IMR-90 (cell line): ENCODE measurements around the gene MMD. TPM values are rescaled to one million over a fixed set of nuclear protein-coding genes. Genes with fewer than 3 reads are reported as not detected.

Experiments used
- ATAC-seq: fragments of 200-7000 bp; cut with Tn5 transposase; 2 replicates; pipeline ENCODE4 v1.9.1; 2020; ENCODE audit warnings: low read depth, mild to moderate bottlenecking, moderate library complexity
- BruUV-seq: library from RNA; stranded (reverse); fragments of 400-500 nt; replicated peaks from 2 replicates; lab custom pipeline; 2021; lab: Mats Ljungman, UMichigan
- CTCF ChIA-PET: fragments of 300-600 bp; formaldehyde crosslinking; extraction: SDS; loops from one replicate; lab custom pipeline; 2021; ENCODE audit warnings: antibody characterized with exemption; lab: Yijun Ruan, JAX
- POLR2A ChIA-PET: fragments of 300-600 bp; sonication (Branson Sonifier 250); formaldehyde crosslinking; loops from one replicate; lab custom pipeline; 2022; ENCODE audit warnings: antibody characterized with exemption; ENCODE audit not compliant: unreplicated experiment; lab: Charles Lee
- DNase-seq: peaks from one replicate; pipeline ENCODE4 v3.0.0; 2013
- H2AFZ ChIP-seq: replicated peaks from 2 replicates; pipeline ENCODE3; 2013; ENCODE audit warnings: low read length, mild to moderate bottlenecking; ENCODE audit not compliant: poor library complexity
- H2AK5ac ChIP-seq: 2 replicates; pipeline ENCODE4 v1.6.1; 2013; ENCODE audit warnings: low read depth, low read length, inconsistent platforms
- H2AK9ac ChIP-seq: replicated peaks from 2 replicates; pipeline ENCODE3; 2013; ENCODE audit warnings: mild to moderate bottlenecking, low read depth, low read length, moderate library complexity; ENCODE audit not compliant: poor library complexity
- H2BK120ac ChIP-seq: 2 replicates; pipeline ENCODE4 v1.6.1; 2013; ENCODE audit warnings: low read depth, low read length, inconsistent platforms
- H2BK15ac ChIP-seq: 3 replicates; pipeline ENCODE4 v1.6.1; 2013; ENCODE audit warnings: low read depth, low read length, inconsistent platforms
- H2BK20ac ChIP-seq: 2 replicates; pipeline ENCODE4 v1.6.1; 2013; ENCODE audit warnings: low read depth, mild to moderate bottlenecking, inconsistent platforms, low read length, moderate library complexity
- H2BK5ac ChIP-seq: 2 replicates; pipeline ENCODE4 v1.6.1; 2013; ENCODE audit warnings: mild to moderate bottlenecking, low read depth, low read length, inconsistent platforms; ENCODE audit not compliant: poor library complexity, severe bottlenecking
- H3K14ac ChIP-seq: replicated peaks from 2 replicates; pipeline ENCODE4 v1.6.1; 2013; ENCODE audit warnings: low read depth, low read length, inconsistent platforms
- H3K18ac ChIP-seq: 2 replicates; pipeline ENCODE4 v1.6.1; 2013; ENCODE audit warnings: low read depth, low read length, control low read depth
- H3K23ac ChIP-seq: 2 replicates; pipeline ENCODE4 v1.6.1; 2013; ENCODE audit warnings: low read depth, low read length, inconsistent platforms
- H3K27ac ChIP-seq: 2 replicates; pipeline ENCODE4 v1.5.1; 2013; ENCODE audit warnings: mild to moderate bottlenecking, control low read depth, low read length; ENCODE audit not compliant: insufficient read depth
- H3K27me3 ChIP-seq: 2 replicates; pipeline ENCODE4 v1.6.1; 2013; ENCODE audit warnings: low read length; ENCODE audit not compliant: control insufficient read depth, insufficient read depth
- H3K36me3 ChIP-seq: 2 replicates; pipeline ENCODE4 v1.6.1; 2013; ENCODE audit warnings: low read length, mixed read lengths; ENCODE audit not compliant: control insufficient read depth, insufficient read depth
- H3K4ac ChIP-seq: 2 replicates; pipeline ENCODE4 v1.6.1; 2013; ENCODE audit warnings: low read depth, low read length, inconsistent platforms
- H3K4me1 ChIP-seq: 2 replicates; pipeline ENCODE4 v1.6.1; 2013; ENCODE audit warnings: low read length, mixed read lengths; ENCODE audit not compliant: control insufficient read depth, insufficient read depth
- H3K4me2 ChIP-seq: 2 replicates; pipeline ENCODE4 v1.6.1; 2013; ENCODE audit warnings: low read depth, mild to moderate bottlenecking, control low read depth, low read length, moderate library complexity
- H3K4me3 ChIP-seq: 2 replicates; pipeline ENCODE4 v1.5.1; 2013; ENCODE audit warnings: low read depth, mild to moderate bottlenecking, control low read depth, low read length, moderate library complexity; ENCODE audit not compliant: insufficient read depth
- H3K56ac ChIP-seq: 2 replicates; pipeline ENCODE4 v1.6.1; 2013; ENCODE audit warnings: low read length, inconsistent platforms; ENCODE audit not compliant: insufficient read depth; ENCODE audit errors: extremely low read depth
- H3K79me1 ChIP-seq, 2 experiments: 2 replicates each; pipeline ENCODE4 v1.6.1; 2013; ENCODE audit warnings: low read length in 2 of 2, inconsistent platforms in 1 of 2, low read depth in 1 of 2
- H3K9ac ChIP-seq: 2 replicates; pipeline ENCODE4 v1.6.1; 2013; ENCODE audit warnings: low read depth, low read length, control low read depth
- H3K9me1 ChIP-seq: 2 replicates; pipeline ENCODE4 v1.6.1; 2013; ENCODE audit warnings: low read length, inconsistent platforms; ENCODE audit not compliant: insufficient read depth
- H3K9me3 ChIP-seq: 2 replicates; pipeline ENCODE4 v1.6.1; 2013; ENCODE audit warnings: low read length; ENCODE audit not compliant: control insufficient read depth, insufficient read depth
- H4K20me1 ChIP-seq: 2 replicates; pipeline ENCODE4 v1.6.1; 2013; ENCODE audit warnings: low read length, inconsistent platforms; ENCODE audit not compliant: insufficient read depth
- H4K5ac ChIP-seq: 2 replicates; pipeline ENCODE4 v1.6.1; 2013; ENCODE audit warnings: mild to moderate bottlenecking, low read depth, low read length, control low read depth
- H4K8ac ChIP-seq, 2 experiments: 2 replicates each; pipeline ENCODE4 v1.6.1; 2013; ENCODE audit warnings: low read depth in 2 of 2, low read length in 2 of 2, control low read depth in 1 of 2, inconsistent platforms in 1 of 2
- H4K91ac ChIP-seq: 2 replicates; pipeline ENCODE4 v1.6.1; 2013; ENCODE audit warnings: low read depth, low read length, inconsistent platforms; ENCODE audit not compliant: insufficient read depth
- BHLHE40 ChIP-seq: fragments of 150-350 bp; IDR thresholded peaks from 2 replicates; pipeline ENCODE4 v1.6.1; 2016; ENCODE audit warnings: mild to moderate bottlenecking, low read depth, low read length
- MXI1 ChIP-seq: IDR thresholded peaks from 2 replicates; pipeline ENCODE4 v1.6.1; 2012; ENCODE audit warnings: low read depth, mild to moderate bottlenecking, low read length, moderate library complexity, borderline replicate concordance
- POLR2A ChIP-seq: IDR thresholded peaks from 2 replicates; pipeline ENCODE4 v1.6.1; 2012; ENCODE audit warnings: mild to moderate bottlenecking, low read depth, low read length
- WGBS, 2 experiments: methylation state at CpG; one replicate each; pipeline versions ENCODE4 v1.1.5 to v1.1.7; 2013; ENCODE audit warnings: missing lambda C conversion rate in 2 of 2; ENCODE audit not compliant: insufficient read length in 1 of 2; ENCODE audit errors: extremely low coverage in 2 of 2; 5-methylcytosine and 5-hydroxymethylcytosine counted together
- dilution Hi-C: fragments of 300-500 bp; cut with HindIII; formaldehyde crosslinking; loops from one replicate; pipeline ENCODE4 v1.14.3; 2018; ENCODE audit warnings: low sequenced_read_pairs; ENCODE audit not compliant: unreplicated experiment
- in situ Hi-C: fragments of 300-500 bp; cut with MboI; formaldehyde crosslinking; loops from 3 replicates; pipeline ENCODE4 v1.14.3; 2019; ENCODE audit warnings: low sequenced_read_pairs, inconsistent platforms, mixed read lengths
- intact Hi-C: fragments of 100-400 bp; cut with micrococcal nuclease; formaldehyde crosslinking; loops from 2 replicates; pipeline ENCODE4 v1.10.0; 2022
- polyA plus RNA-seq, 3 experiments: library from polyadenylated mRNA; depleted of rRNA; stranded (reverse); fragments of >200 nt; gene quantifications; 2 replicates each; pipeline ENCODE4 v1.2.3, GENCODE V29; 2012; ENCODE audit warnings: low replicate concordance in 1 of 3
- total RNA-seq: library from RNA; depleted of rRNA; stranded (reverse); fragments of >200 nt; gene quantifications from 2 replicates; pipeline ENCODE4 v1.2.3, GENCODE V29; 2012

MMD gene
- total and polyA plus RNA-seq, 2 of the 4 experiments (the other 2 are of a cell fraction): 6.3 to 7.0 TPM

DNA sequence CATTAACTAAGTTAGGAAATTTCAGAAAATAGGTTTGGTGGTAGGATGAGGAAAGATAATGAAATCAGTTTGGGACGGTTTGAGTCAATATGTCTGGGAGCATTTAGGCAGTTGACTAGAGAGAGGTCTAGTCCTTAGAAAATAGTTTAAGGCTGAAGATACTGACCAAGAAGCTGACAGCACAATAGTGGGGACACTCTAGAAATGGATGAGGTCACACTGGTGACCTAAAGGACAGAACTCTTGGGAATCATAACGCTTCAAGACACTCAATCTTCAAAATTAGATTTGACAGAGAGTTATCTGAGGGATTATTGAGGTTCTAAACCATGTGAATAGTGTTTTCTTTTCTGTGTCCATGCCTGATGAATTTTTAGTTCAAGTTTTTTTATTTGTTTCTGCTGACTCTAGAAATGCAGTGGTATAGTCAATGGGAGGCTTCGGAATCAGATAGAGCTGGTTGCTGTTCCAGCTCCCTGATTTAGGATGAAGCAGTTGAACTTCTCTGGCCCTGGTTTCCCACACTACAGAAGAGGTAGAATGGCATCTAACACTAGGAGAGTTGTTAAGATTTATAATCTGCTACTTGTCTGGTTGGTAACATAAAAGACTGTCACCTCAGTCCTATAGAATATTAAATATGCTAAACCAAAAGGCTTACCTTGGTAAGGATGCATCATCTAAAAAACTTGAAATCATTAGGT lies 29.7 kb downstream of the MMD start:
- DNase-seq (no peak), ATAC-seq (no peak)
- Histone ChIP-seq H3K27ac (no peak overlapping the region), H4K5ac (no peak overlapping the region), H3K79me1 (no peaks in the 10 kb centered on the region), H3K36me3 (peaks cover 8% of the 10 kb centered on the region), H2BK120ac (no peak overlapping the region), H2AK5ac (no peak overlapping the region), H3K4ac (no peak overlapping the region), H2AFZ (no peak overlapping the region), H4K20me1 (no peaks in the 10 kb centered on the region), H4K8ac (no peak overlapping the region), H3K23ac (no peak overlapping the region), H3K4me2 (no peak overlapping the region), H2AK9ac (no peak overlapping the region), H3K56ac (no peak overlapping the region), H2BK5ac (no peak overlapping the region), H3K4me3 (no peak overlapping the region), H3K9me1 (0 out of 2 replicates have a peak, but pooled peaks cover 6% of the 10 kb centered on the region), H4K91ac (no peak overlapping the region), H3K4me1 (no peaks in the 10 kb centered on the region), H3K14ac (no peak overlapping the region), H3K9ac (no peak overlapping the region), H2BK20ac (no peak overlapping the region), H3K27me3 (no peaks in the 10 kb centered on the region; the same call in 1 of the 2 replicates), H3K18ac (no peak overlapping the region), H2BK15ac (no peak overlapping the region), H3K9me3 (no peaks in the 10 kb centered on the region)
- in situ Hi-C loops: no loop called here
- dilution Hi-C loops: no loop called here
- intact Hi-C loops: no loop called here
- CTCF ChIA-PET: no interaction called here
- 100% methylated on average over 1 of the region's 3 CpGs for WGBS, 2 experiments
- POLR2A ChIA-PET: no interaction called here
- BruUV-seq: no TSS peak
- TF ChIP-seq MXI1 (no peak), POLR2A (no peak), BHLHE40 (no peak)
